ENCODE measurements around the gene SUMO3. TPM values are rescaled to one million over a fixed set of nuclear protein-coding genes. Genes with fewer than 3 reads are reported as not detected.
A peak's percentile ranks its signal among the peaks of the same experiment; 100 is the strongest.

The SUMO3 gene
- total and polyA plus RNA-seq, 2 of the 4 experiments (the other 2 are of a cell fraction), result 64.9 to 101 TPM

DNA sequence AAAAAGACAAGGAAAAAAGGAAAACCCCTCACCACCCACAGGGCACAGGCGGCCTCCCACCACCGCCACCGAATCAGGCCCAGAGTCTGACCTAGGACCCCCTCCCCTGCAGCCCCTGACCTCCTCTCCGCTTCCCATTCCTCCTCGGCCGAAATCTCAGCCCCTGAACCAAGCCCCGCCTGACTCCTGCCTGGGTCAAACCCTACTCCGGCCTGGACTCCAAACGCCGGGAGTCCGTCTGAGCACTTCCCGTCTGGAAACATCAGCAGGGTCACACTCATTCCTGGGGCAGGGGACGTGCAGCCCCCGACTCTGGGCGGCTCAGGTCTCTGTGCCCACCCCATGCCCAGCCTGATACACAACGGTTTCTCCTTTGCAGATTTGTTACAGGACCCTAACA, 26.4 kb upstream of the SUMO3 start:
- no peaks in the 10 kb centered on the region; the same call in 1 of the 2 replicates for H4K20me1 ChIP-seq (ENCODE audit: insufficient read depth, low read length)
- 63% methylated on average over 8 of the region's 16 CpGs; no CpG with 5 or more reads in 1 of the 2 experiments for WGBS, 2 experiments (ENCODE audit: extremely low coverage in 2 of 2, insufficient read length in 1 of 2)
- peaks cover 2% of the 10 kb centered on the region; the same call in 1 of the 2 replicates for H3K4me1 ChIP-seq (ENCODE audit: control insufficient read depth, insufficient read depth, low read length)
- H3K36me3 ChIP-seq (ENCODE audit: control insufficient read depth, insufficient read depth, low read length), result peaks cover 6% of the 10 kb centered on the region
- ATAC-seq (ENCODE audit: low read depth), result no peak
- H2BK120ac ChIP-seq (ENCODE audit: low read depth, low read length), result no peak overlapping the region
- no peak overlapping the region for H3K23ac ChIP-seq (ENCODE audit: low read depth, low read length)
- intact Hi-C loops (cut with micrococcal nuclease) (no loop called here), in situ Hi-C loops (cut with MboI; ENCODE audit: low sequenced_read_pairs) (no loop called here), dilution Hi-C loops (cut with HindIII; ENCODE audit: low sequenced_read_pairs, unreplicated experiment) (no loop called here)
- H3K27me3 ChIP-seq (ENCODE audit: control insufficient read depth, insufficient read depth, low read length), result peaks cover 23% of the 10 kb centered on the region
- no peak overlapping the region for H4K8ac ChIP-seq (ENCODE audit: low read depth in 2 of 2, low read length in 2 of 2)
- no peak overlapping the region for H3K18ac ChIP-seq (ENCODE audit: low read depth, low read length)
- no peak overlapping the region for H2BK15ac ChIP-seq (ENCODE audit: low read depth, low read length)
- H3K9me1 ChIP-seq (ENCODE audit: insufficient read depth, low read length), result peaks cover 13% of the 10 kb centered on the region; the same call in 1 of the 2 replicates
- H3K4me3 ChIP-seq (ENCODE audit: insufficient read depth, low read depth, low read length), result no peak overlapping the region
- 0 out of 4 replicates have a peak, but pooled peaks cover 0 to under 1% of the 10 kb centered on the region in 2 experiments for H3K79me1 ChIP-seq (ENCODE audit: low read depth in 1 of 2, low read length in 2 of 2)
- H3K4ac ChIP-seq (ENCODE audit: low read depth, low read length), result no peak overlapping the region
- DNase-seq, result no peak
- H4K91ac ChIP-seq (ENCODE audit: insufficient read depth, low read depth, low read length), result no peak overlapping the region
- no TSS peak for BruUV-seq (replicated peaks)
- H4K5ac ChIP-seq (ENCODE audit: low read depth, low read length), result no peak overlapping the region
- H3K9ac ChIP-seq (ENCODE audit: low read depth, low read length), result no peak overlapping the region
- peak overlapping the region; percentile 42 for H2AK9ac ChIP-seq (replicated peaks; ENCODE audit: low read depth, low read length, poor library complexity)
- no peak overlapping the region for H3K27ac ChIP-seq (ENCODE audit: insufficient read depth, low read length)
- POLR2A ChIA-PET (ENCODE audit: unreplicated experiment), result no interaction called here
- no peak overlapping the region for H2AK5ac ChIP-seq (ENCODE audit: low read depth, low read length)
- no peak overlapping the region for H3K4me2 ChIP-seq (ENCODE audit: low read depth, low read length)
- no peak overlapping the region for H2AFZ ChIP-seq (replicated peaks; ENCODE audit: low read length, poor library complexity)
- H2BK5ac ChIP-seq (ENCODE audit: low read depth, low read length, poor library complexity, severe bottlenecking), result no peak overlapping the region
- no peak overlapping the region for H3K56ac ChIP-seq (ENCODE audit: extremely low read depth, insufficient read depth, low read length)
- TF ChIP-seq FOS (IDR thresholded peaks at IDR 0.05; ENCODE audit: low read depth, low read length) (no peak), NFE2L2 (IDR thresholded peaks at IDR 0.05; ENCODE audit: low read depth, low read length) (no peak), MAFK (IDR thresholded peaks at IDR 0.05; ENCODE audit: low read depth, low read length) (no peak), MAZ (IDR thresholded peaks at IDR 0.05; ENCODE audit: borderline replicate concordance, low read depth, low read length) (no peak), RAD21 (IDR thresholded peaks at IDR 0.05; ENCODE audit: low read length) (no peak), RCOR1 (IDR thresholded peaks at IDR 0.05; ENCODE audit: insufficient replicate concordance, low read length) (no peak)
- TF ChIP-seq, protein P1, sequence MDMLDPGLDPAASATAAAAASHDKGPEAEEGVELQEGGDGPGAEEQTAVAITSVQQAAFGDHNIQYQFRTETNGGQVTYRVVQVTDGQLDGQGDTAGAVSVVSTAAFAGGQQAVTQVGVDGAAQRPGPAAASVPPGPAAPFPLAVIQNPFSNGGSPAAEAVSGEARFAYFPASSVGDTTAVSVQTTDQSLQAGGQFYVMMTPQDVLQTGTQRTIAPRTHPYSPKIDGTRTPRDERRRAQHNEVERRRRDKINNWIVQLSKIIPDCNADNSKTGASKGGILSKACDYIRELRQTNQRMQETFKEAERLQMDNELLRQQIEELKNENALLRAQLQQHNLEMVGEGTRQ (IDR thresholded peaks at IDR 0.05; ENCODE audit: low read depth, low read length), result no peak
- no peak overlapping the region for H3K14ac ChIP-seq (replicated peaks; ENCODE audit: low read depth, low read length)
- no peaks in the 10 kb centered on the region for H3K9me3 ChIP-seq (ENCODE audit: control insufficient read depth, insufficient read depth, low read length)
- no peak overlapping the region for H2BK20ac ChIP-seq (ENCODE audit: low read depth, low read length)
- CTCF ChIA-PET, result no interaction called here

Measured in IMR-90 (cell line).